HL-60 (cell line): ENCODE measurements around the gene TBXAS1.

Source experiments
- DNase-seq, 2 experiments: peaks; one replicate each; pipeline ENCODE4 v3.0.0-alpha.2; 2010 to 2020; ENCODE audit warnings: low read depth in 1 of 2, low spot score in 1 of 2
- H3K27ac ChIP-seq: fragments of 250-450 bp; sonication (Bioruptor Pico); replicated peaks from 2 replicates; pipeline ENCODE4 v1.5.1; 2020; ENCODE audit warnings: mild to moderate bottlenecking, moderate library complexity
- H3K27me3 ChIP-seq: fragments of 250-450 bp; sonication (Bioruptor Pico); 2 replicates; pipeline ENCODE4 v1.5.1; 2021; ENCODE audit warnings: mild to moderate bottlenecking, moderate library complexity; ENCODE audit not compliant: insufficient read depth, poor library complexity, severe bottlenecking
- H3K4me3 ChIP-seq: replicated peaks from 2 replicates; pipeline ENCODE4 v1.5.1; 2011; ENCODE audit warnings: mild to moderate bottlenecking, control low read depth, low read length; ENCODE audit not compliant: insufficient read depth
- GABPA ChIP-seq: IDR thresholded peaks from 2 replicates; pipeline ENCODE4 v1.6.1; 2012; ENCODE audit warnings: low read depth
- POLR2AphosphoS5 ChIP-seq: IDR thresholded peaks from 2 replicates; pipeline ENCODE4 v1.6.1; 2012; ENCODE audit warnings: low read depth
- REST ChIP-seq: IDR thresholded peaks from 2 replicates; pipeline ENCODE4 v1.6.1; 2012; ENCODE audit warnings: low read depth; ENCODE audit not compliant: insufficient replicate concordance
- SPI1 ChIP-seq: IDR thresholded peaks from 2 replicates; pipeline ENCODE4 v1.6.1; 2012; ENCODE audit warnings: low read depth, mild to moderate bottlenecking, borderline replicate concordance
- TF ChIP-seq, protein P1 (sequence below): IDR thresholded peaks from one replicate; pipeline ENCODE4 v1.5.1; 2011; ENCODE audit warnings: low read length, control low read depth, inconsistent platforms; ENCODE audit not compliant: insufficient read depth

TBXAS1 gene

GRCh38 chr7:140007051-140007690 lies 178.1 kb downstream of the TBXAS1 start:
- H3K4me3 ChIP-seq: no peak overlapping the region
- no peak overlapping the region for H3K27ac ChIP-seq
- no peaks in the 10 kb centered on the region for H3K27me3 ChIP-seq
- no peak for DNase-seq
- TF ChIP-seq GABPA (no peak), POLR2AphosphoS5 (no peak), SPI1 (no peak), REST (no peak)
- TF ChIP-seq, protein P1, sequence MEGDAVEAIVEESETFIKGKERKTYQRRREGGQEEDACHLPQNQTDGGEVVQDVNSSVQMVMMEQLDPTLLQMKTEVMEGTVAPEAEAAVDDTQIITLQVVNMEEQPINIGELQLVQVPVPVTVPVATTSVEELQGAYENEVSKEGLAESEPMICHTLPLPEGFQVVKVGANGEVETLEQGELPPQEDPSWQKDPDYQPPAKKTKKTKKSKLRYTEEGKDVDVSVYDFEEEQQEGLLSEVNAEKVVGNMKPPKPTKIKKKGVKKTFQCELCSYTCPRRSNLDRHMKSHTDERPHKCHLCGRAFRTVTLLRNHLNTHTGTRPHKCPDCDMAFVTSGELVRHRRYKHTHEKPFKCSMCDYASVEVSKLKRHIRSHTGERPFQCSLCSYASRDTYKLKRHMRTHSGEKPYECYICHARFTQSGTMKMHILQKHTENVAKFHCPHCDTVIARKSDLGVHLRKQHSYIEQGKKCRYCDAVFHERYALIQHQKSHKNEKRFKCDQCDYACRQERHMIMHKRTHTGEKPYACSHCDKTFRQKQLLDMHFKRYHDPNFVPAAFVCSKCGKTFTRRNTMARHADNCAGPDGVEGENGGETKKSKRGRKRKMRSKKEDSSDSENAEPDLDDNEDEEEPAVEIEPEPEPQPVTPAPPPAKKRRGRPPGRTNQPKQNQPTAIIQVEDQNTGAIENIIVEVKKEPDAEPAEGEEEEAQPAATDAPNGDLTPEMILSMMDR: no peak

DNA sequence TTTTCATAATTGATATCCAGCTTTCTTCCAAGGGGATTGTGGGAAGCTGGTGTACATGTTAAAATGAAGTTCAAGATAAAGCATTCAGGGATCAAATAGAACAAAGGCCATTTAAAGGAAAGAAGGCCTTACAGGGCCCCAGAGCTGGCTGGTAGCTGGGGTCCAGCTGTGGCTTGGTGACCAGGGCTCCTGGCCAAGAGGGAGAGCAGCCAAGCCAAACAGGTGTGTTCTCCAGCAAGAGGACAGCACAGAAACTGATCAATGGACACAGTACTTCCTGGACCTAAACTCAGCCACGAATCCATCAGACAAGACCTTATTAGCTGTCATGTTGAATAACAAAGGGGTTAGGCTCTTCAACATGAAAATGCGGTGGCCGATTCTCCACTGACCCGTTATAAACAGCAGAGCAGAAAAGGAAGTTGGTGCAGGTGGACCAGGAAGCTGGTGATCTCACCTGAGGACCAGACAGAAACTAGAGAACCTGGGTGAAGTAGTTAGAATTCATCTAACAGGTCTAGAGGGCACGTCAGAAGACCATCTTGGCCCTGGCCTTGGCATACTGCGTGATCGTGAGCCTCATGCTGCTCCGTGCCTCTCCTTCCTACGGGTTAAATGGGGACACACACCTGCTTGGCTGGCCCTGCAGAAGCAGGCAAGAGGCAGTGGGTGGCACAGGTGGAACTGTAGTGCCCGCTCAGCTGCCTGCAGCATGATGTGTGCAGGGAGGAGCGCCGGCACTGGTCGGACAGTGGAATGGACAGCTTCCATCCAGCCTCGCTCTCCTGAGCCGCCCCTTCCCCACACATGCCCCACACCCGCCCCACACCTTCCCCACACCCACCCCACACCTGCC lies 179.9 kb downstream of the TBXAS1 start:
- no peak for TF ChIP-seq POLR2AphosphoS5
- TF ChIP-seq, protein P1: no peak
- TF ChIP-seq SPI1: no peak
- TF ChIP-seq REST: no peak
- TF ChIP-seq GABPA: no peak
- H3K4me3 ChIP-seq: no peak overlapping the region
- DNase-seq: no peak
- H3K27ac ChIP-seq: no peak overlapping the region
- no peaks in the 10 kb centered on the region for H3K27me3 ChIP-seq

DNA sequence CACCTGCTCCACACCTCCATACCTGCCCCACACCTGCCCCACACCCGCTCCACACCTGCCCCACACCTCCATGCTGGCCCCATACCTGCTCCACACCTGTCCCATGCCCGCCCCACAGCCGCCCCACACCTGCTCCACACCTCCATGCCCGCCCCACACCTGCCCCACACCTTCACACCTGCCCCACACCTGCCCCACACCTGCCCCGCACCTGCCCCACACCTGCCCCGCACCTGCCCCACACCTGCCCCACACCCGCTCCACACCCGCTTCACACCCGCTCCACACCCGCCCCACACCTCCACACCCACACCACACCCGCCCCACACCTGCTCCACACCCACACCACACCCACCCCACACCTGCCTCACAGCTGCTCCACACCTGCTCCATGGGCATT lies 180.7 kb downstream of the TBXAS1 start:
- no peak for DNase-seq
- no peaks in the 10 kb centered on the region for H3K27me3 ChIP-seq
- H3K4me3 ChIP-seq: no peak overlapping the region
- no peak overlapping the region for H3K27ac ChIP-seq
- TF ChIP-seq GABPA: no peak
- TF ChIP-seq SPI1: no peak
- TF ChIP-seq, protein P1: no peak
- TF ChIP-seq POLR2AphosphoS5: no peak
- TF ChIP-seq REST: no peak
